ENCODE data around the gene CFAP97.

Gene CFAP97

GRCh38 chr4:185117300-185117934 lies 86.4 kb downstream of the CFAP97 start:
- no peaks in the 10 kb centered on the region for H3K36me3 ChIP-seq (ENCODE audit: insufficient read depth, low read length)
- no peaks in the 10 kb centered on the region for H3K9me3 ChIP-seq (ENCODE audit: low read length)
- peaks cover 15% of the 10 kb centered on the region for H3K27me3 ChIP-seq (ENCODE audit: insufficient read depth, low read length)
- H3K4me3 ChIP-seq (ENCODE audit: low read length), result no peak overlapping the region
- no peaks in the 10 kb centered on the region for H3K4me1 ChIP-seq (ENCODE audit: insufficient read depth, low read length)
- no peak overlapping the region for H2AFZ ChIP-seq (ENCODE audit: low read depth, low read length)

- Histone ChIP-seq H3K36me3 (ENCODE audit: insufficient read depth, low read length) (no peaks in the 10 kb centered on the region), H3K27me3 (ENCODE audit: insufficient read depth, low read length) (peaks cover 14% of the 10 kb centered on the region), H3K4me3 (ENCODE audit: low read length) (no peak overlapping the region), H2AFZ (ENCODE audit: low read depth, low read length) (no peak overlapping the region), H3K4me1 (ENCODE audit: insufficient read depth, low read length) (peaks cover 4% of the 10 kb centered on the region), H3K9me3 (ENCODE audit: low read length) (no peaks in the 10 kb centered on the region)
Observed at GRCh38 chr4:185115827-185116232, 88.0 kb downstream of the CFAP97 start.

GRCh38 chr4:185113340-185113739 lies 90.5 kb downstream of the CFAP97 start:
- H3K27me3 ChIP-seq (ENCODE audit: insufficient read depth, low read length), result peaks cover 6% of the 10 kb centered on the region
- H3K4me1 ChIP-seq (ENCODE audit: insufficient read depth, low read length), result peaks cover 4% of the 10 kb centered on the region
- no peaks in the 10 kb centered on the region for H3K9me3 ChIP-seq (ENCODE audit: low read length)
- H3K4me3 ChIP-seq (ENCODE audit: low read length), result no peak overlapping the region
- H2AFZ ChIP-seq (ENCODE audit: low read depth, low read length), result no peak overlapping the region
- no peaks in the 10 kb centered on the region for H3K36me3 ChIP-seq (ENCODE audit: insufficient read depth, low read length)

GRCh38 chr4:185112104-185112503 lies 91.7 kb downstream of the CFAP97 start:
- H3K9me3 ChIP-seq (ENCODE audit: low read length), result no peaks in the 10 kb centered on the region
- peaks cover 4% of the 10 kb centered on the region for H3K4me1 ChIP-seq (ENCODE audit: insufficient read depth, low read length)
- H3K36me3 ChIP-seq (ENCODE audit: insufficient read depth, low read length), result no peaks in the 10 kb centered on the region
- no peaks in the 10 kb centered on the region for H3K27me3 ChIP-seq (ENCODE audit: insufficient read depth, low read length)
- no peak overlapping the region for H2AFZ ChIP-seq (ENCODE audit: low read depth, low read length)
- no peak overlapping the region for H3K4me3 ChIP-seq (ENCODE audit: low read length)

GRCh38 chr4:185110375-185110823 lies 93.4 kb downstream of the CFAP97 start:
- Histone ChIP-seq H3K36me3 (ENCODE audit: insufficient read depth, low read length) (no peaks in the 10 kb centered on the region), H3K9me3 (ENCODE audit: low read length) (no peaks in the 10 kb centered on the region), H3K4me1 (ENCODE audit: insufficient read depth, low read length) (peaks cover 4% of the 10 kb centered on the region), H3K27me3 (ENCODE audit: insufficient read depth, low read length) (no peaks in the 10 kb centered on the region), H2AFZ (ENCODE audit: low read depth, low read length) (no peak overlapping the region), H3K4me3 (ENCODE audit: low read length) (no peak overlapping the region)

GRCh38 chr4:185109736-185110135 lies 94.1 kb downstream of the CFAP97 start:
- H3K27me3 ChIP-seq (ENCODE audit: insufficient read depth, low read length), result no peaks in the 10 kb centered on the region
- H3K4me3 ChIP-seq (ENCODE audit: low read length), result no peak overlapping the region
- no peak overlapping the region for H2AFZ ChIP-seq (ENCODE audit: low read depth, low read length)
- H3K9me3 ChIP-seq (ENCODE audit: low read length), result no peaks in the 10 kb centered on the region
- peaks cover 4% of the 10 kb centered on the region for H3K4me1 ChIP-seq (ENCODE audit: insufficient read depth, low read length)
- H3K36me3 ChIP-seq (ENCODE audit: insufficient read depth, low read length), result no peaks in the 10 kb centered on the region

All from neuron (in vitro differentiated cells).